ENCODE data around the gene KRT6C.

Gene KRT6C

DNA sequence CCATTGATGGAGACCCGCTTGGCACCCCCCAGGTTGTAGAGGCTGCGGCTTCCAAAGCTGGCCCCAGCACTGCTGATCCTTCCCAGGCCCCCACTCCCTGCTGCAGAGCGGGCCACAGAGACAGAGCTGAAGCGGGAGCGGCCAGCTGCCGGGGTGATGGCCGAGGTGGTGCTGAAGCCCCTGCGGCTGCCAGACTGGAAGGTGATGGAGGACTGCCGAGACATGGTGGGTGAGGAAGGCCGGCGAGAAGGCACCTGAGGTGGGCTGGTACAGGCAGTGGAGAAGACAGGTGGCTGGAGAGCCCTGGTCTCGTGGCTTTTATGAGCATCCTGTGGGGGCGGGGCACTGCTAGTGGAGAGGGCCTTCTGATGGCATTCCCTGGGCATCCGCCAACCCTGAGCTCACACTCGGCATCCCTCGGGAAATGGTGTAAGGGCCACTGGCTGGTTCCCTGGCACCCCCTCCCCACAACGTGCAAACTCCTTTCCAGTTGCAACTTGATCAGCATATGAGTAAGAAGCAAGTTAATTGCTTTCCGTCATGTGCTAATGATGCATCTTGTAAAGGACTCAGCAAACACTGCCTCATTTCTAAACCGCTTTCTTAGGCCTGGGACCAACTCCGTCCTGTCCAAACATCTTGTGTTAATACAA, 39.4 kb downstream of the KRT6C start, which contains the start of gene KRT75:
Gene KRT75 (minus strand): TSS at position 291 of the 653 bp plus-strand sequence. CDS start 67 bp downstream, at position 224.
- no peak for DNase-seq

GRCh38 chr12:52433501-52434080, 40.0 kb downstream of the KRT6C start:
- DNase-seq = no peak

- DNase-seq = no peak
Observed at GRCh38 chr12:52432559-52433207, 40.9 kb downstream of the KRT6C start.

GRCh38 chr12:52428121-52428520, 45.5 kb downstream of the KRT6C start:
- DNase-seq = no peak

DNA sequence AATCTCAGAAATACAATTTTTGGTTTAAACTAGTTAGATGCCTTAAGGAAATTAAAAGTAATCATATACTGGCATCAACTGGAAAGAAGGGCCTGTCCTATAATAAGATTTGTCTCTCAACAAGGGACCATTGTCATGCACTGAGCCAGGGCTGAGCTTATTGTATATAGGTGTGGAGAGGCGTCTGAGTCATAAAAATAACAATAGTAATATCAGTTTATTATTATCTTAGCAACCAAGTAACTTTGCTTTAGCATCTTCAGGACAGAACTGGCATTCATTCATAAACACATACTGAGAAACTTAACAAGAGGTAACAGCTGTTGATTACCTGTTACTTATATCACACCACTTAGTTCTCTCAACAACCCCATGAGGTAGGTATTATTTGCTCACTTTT, 46.5 kb downstream of the KRT6C start:
- no peak for DNase-seq

- DNase-seq = no peak
Observed at GRCh38 chr12:52426034-52426433, 47.6 kb downstream of the KRT6C start.

DNA sequence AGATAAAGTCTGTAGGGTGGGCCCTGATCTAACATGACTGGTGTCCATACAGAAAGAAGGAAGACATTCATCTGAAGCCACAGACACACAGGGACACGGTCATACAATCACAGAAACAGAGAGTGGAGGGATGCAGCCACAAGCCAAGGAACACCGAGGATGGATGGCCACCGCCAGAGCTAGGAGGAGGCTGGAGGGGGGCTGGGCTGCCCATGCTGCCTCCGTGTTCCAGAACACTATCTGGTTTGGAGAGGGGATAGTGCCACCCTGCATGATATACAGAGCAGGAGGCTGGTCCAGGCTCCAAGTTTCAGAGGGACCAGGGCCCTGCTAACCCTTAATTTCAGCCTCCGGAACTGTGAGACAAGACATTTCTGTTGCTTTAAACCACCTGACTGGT, 48.1 kb downstream of the KRT6C start:
- DNase-seq = no peak

GRCh38 chr12:52423661-52424500, 49.7 kb downstream of the KRT6C start:
- DNase-seq = no peak

DNA sequence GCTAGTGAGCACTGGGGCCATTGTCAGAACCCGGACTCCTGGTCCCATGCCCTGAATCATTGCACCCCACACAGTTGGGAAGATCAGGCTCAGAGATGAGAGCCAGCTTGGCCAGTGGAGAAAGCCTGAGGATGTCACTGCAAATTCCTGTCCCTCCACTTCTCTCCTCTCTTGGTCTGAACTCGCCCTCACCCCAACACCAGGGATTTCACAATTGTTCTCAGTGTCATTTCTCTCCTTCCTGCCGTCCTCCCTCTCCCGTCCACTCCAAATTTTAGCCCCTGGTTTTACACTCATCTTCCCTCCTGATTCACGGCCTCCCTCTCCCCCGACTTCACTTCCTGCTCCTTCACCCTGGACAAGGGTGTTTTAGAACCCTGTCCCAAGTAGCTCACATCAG, 50.6 kb downstream of the KRT6C start:
- DNase-seq = no peak

GRCh38 chr12:52419656-52420055, 53.9 kb downstream of the KRT6C start:
- no peak for DNase-seq

GRCh38 chr12:52418576-52419110, 55.0 kb downstream of the KRT6C start:
- no peak for DNase-seq
